ENCODE measurements around the gene SOX18. TPM values are rescaled to one million over a fixed set of nuclear protein-coding genes. Genes with fewer than 3 reads are reported as not detected.

Gene SOX18
- total and polyA plus RNA-seq, 2 donors (not counting 1 experiment from before 2014, with no cell fraction given), result not detected

- Histone ChIP-seq H3K9me3 (ENCODE audit: control insufficient read depth, insufficient read depth, low read depth, low read length) (no peaks in the 10 kb centered on the region), H4K20me1 (ENCODE audit: control insufficient read depth, extremely low read depth, insufficient read depth, low read length) (no peaks in the 10 kb centered on the region), H2AFZ (ENCODE audit: low read length) (no peak overlapping the region), H3K4me1 (ENCODE audit: control insufficient read depth, extremely low read depth, insufficient read depth, low read length) (no peaks in the 10 kb centered on the region), H3K27ac (ENCODE audit: insufficient read depth, low read length) (no peak overlapping the region), H3K9ac (ENCODE audit: insufficient read depth, low read length) (no peak overlapping the region), H3K27me3 (ENCODE audit: control insufficient read depth, insufficient read depth, low read length) (peaks cover 26% of the 10 kb centered on the region), H3K4me2 (ENCODE audit: extremely low read depth, insufficient read depth, low read length) (peak overlapping the region; percentile 82), H3K4me3 (replicated peaks in 1 of 4; ENCODE audit: control extremely low read depth in 1 of 4, insufficient read depth in 1 of 4, low read depth in 3 of 4, low read length in 4 of 4) (peak overlapping the region in 1 of 4 experiments; percentile 46), H3K79me2 (ENCODE audit: control insufficient read depth, insufficient read depth, low read length) (no peaks in the 10 kb centered on the region), H3K36me3 (ENCODE audit: control insufficient read depth, insufficient read depth, low read length) (peaks cover 5% of the 10 kb centered on the region)
- TF ChIP-seq CTCF (conservative IDR thresholded peaks at IDR 0.05 in 1 of 2, IDR thresholded peaks at IDR 0.05 in 1 of 2; ENCODE audit: low read depth in 1 of 2, low read length in 2 of 2) (no peak), EZH2 (IDR thresholded peaks at IDR 0.05; ENCODE audit: low read length, missing control alignments) (no peak)
- no peak for DNase-seq (ENCODE audit: low read depth in 2 of 2)
These were observed 9.9 kb downstream of the SOX18 start for GRCh38 chr20:64039293-64040160.

- Histone ChIP-seq H3K27me3 (ENCODE audit: control insufficient read depth, insufficient read depth, low read length) (peaks cover 26% of the 10 kb centered on the region), H3K27ac (ENCODE audit: insufficient read depth, low read length) (no peak overlapping the region), H3K4me3 (replicated peaks in 1 of 4; ENCODE audit: control extremely low read depth in 1 of 4, insufficient read depth in 1 of 4, low read depth in 3 of 4, low read length in 4 of 4) (peak overlapping the region in 2 of 4 experiments; percentile 31 to 46), H3K36me3 (ENCODE audit: control insufficient read depth, insufficient read depth, low read length) (peaks cover 6% of the 10 kb centered on the region), H3K4me2 (ENCODE audit: extremely low read depth, insufficient read depth, low read length) (peak overlapping the region; percentile 82), H4K20me1 (ENCODE audit: control insufficient read depth, extremely low read depth, insufficient read depth, low read length) (no peaks in the 10 kb centered on the region), H3K79me2 (ENCODE audit: control insufficient read depth, insufficient read depth, low read length) (no peaks in the 10 kb centered on the region), H3K4me1 (ENCODE audit: control insufficient read depth, extremely low read depth, insufficient read depth, low read length) (no peaks in the 10 kb centered on the region), H2AFZ (ENCODE audit: low read length) (peak overlapping the region; percentile 11), H3K9me3 (ENCODE audit: control insufficient read depth, insufficient read depth, low read depth, low read length) (no peaks in the 10 kb centered on the region), H3K9ac (ENCODE audit: insufficient read depth, low read length) (no peak overlapping the region)
- TF ChIP-seq EZH2 (IDR thresholded peaks at IDR 0.05; ENCODE audit: low read length, missing control alignments), result no peak
- peak; percentile 50 to 53 for TF ChIP-seq CTCF (conservative IDR thresholded peaks at IDR 0.05 in 1 of 2, IDR thresholded peaks at IDR 0.05 in 1 of 2; ENCODE audit: low read depth in 1 of 2, low read length in 2 of 2)
- DNase-seq (ENCODE audit: low read depth in 2 of 2), result peak; percentile 64 to 78
These were observed 10.7 kb downstream of the SOX18 start for GRCh38 chr20:64038565-64039292.

GRCh38 chr20:64038224-64038564 lies 11.2 kb downstream of the SOX18 start:
- H3K9me3 ChIP-seq (ENCODE audit: control insufficient read depth, insufficient read depth, low read depth, low read length), result no peaks in the 10 kb centered on the region
- H3K9ac ChIP-seq (ENCODE audit: insufficient read depth, low read length), result no peak overlapping the region
- no peak overlapping the region for H2AFZ ChIP-seq (ENCODE audit: low read length)
- no peak for DNase-seq (ENCODE audit: low read depth in 2 of 2)
- H3K4me3 ChIP-seq (replicated peaks in 1 of 4; ENCODE audit: control extremely low read depth in 1 of 4, insufficient read depth in 1 of 4, low read depth in 3 of 4, low read length in 4 of 4), result no peak overlapping the region
- no peaks in the 10 kb centered on the region for H4K20me1 ChIP-seq (ENCODE audit: control insufficient read depth, extremely low read depth, insufficient read depth, low read length)
- H3K79me2 ChIP-seq (ENCODE audit: control insufficient read depth, insufficient read depth, low read length), result no peaks in the 10 kb centered on the region
- peaks cover 6% of the 10 kb centered on the region for H3K36me3 ChIP-seq (ENCODE audit: control insufficient read depth, insufficient read depth, low read length)
- H3K27ac ChIP-seq (ENCODE audit: insufficient read depth, low read length), result no peak overlapping the region
- peaks cover 26% of the 10 kb centered on the region for H3K27me3 ChIP-seq (ENCODE audit: control insufficient read depth, insufficient read depth, low read length)
- no peaks in the 10 kb centered on the region for H3K4me1 ChIP-seq (ENCODE audit: control insufficient read depth, extremely low read depth, insufficient read depth, low read length)
- TF ChIP-seq EZH2 (IDR thresholded peaks at IDR 0.05; ENCODE audit: low read length, missing control alignments) (no peak), CTCF (conservative IDR thresholded peaks at IDR 0.05 in 1 of 2, IDR thresholded peaks at IDR 0.05 in 1 of 2; ENCODE audit: low read depth in 1 of 2, low read length in 2 of 2) (no peak)
- H3K4me2 ChIP-seq (ENCODE audit: extremely low read depth, insufficient read depth, low read length), result no peak overlapping the region

Measured in fibroblast of lung (primary cell).